Neuron (in vitro differentiated cells): ENCODE data around the gene MRNIP.

Experiments used
- H2AFZ ChIP-seq: one replicate; pipeline ENCODE4 v1.6.1; 2013; ENCODE audit warnings: low read depth, mild to moderate bottlenecking, inconsistent platforms, low read length, moderate library complexity
- H3K27me3 ChIP-seq: one replicate; pipeline ENCODE4 v1.6.1; 2013; ENCODE audit warnings: low read length; ENCODE audit not compliant: insufficient read depth
- H3K36me3 ChIP-seq: one replicate; pipeline ENCODE4 v1.6.1; 2013; ENCODE audit warnings: low read length; ENCODE audit not compliant: insufficient read depth
- H3K4me1 ChIP-seq: one replicate; pipeline ENCODE4 v1.6.1; 2013; ENCODE audit warnings: low read length; ENCODE audit not compliant: insufficient read depth
- H3K4me3 ChIP-seq: 2 replicates; pipeline ENCODE4 v1.5.1; 2013; ENCODE audit warnings: mild to moderate bottlenecking, low read length, moderate library complexity
- H3K9me3 ChIP-seq: one replicate; pipeline ENCODE4 v1.6.1; 2013; ENCODE audit warnings: low read length

MRNIP gene

GRCh38 chr5:179895861-179896260 is 37.2 kb upstream of the MRNIP start:
- Histone ChIP-seq H3K36me3 (peaks cover 79% of the 10 kb centered on the region), H2AFZ (no peak overlapping the region), H3K9me3 (no peaks in the 10 kb centered on the region), H3K4me1 (no peaks in the 10 kb centered on the region), H3K27me3 (no peaks in the 10 kb centered on the region), H3K4me3 (no peak overlapping the region)

- H3K9me3 ChIP-seq: no peaks in the 10 kb centered on the region
- no peaks in the 10 kb centered on the region for H3K4me1 ChIP-seq
- H3K36me3 ChIP-seq: peaks cover 81% of the 10 kb centered on the region
Measured at GRCh38 chr5:179893958-179894895, 35.6 kb upstream of the MRNIP start.

GRCh38 chr5:179893076-179893957 is 34.7 kb upstream of the MRNIP start:
- no peak overlapping the region for H2AFZ ChIP-seq
- peaks cover 80% of the 10 kb centered on the region for H3K36me3 ChIP-seq

More at GRCh38 chr5:179893958-179894895, 35.6 kb upstream of the MRNIP start:
- H2AFZ ChIP-seq: no peak overlapping the region
- no peak overlapping the region for H3K4me3 ChIP-seq
- no peaks in the 10 kb centered on the region for H3K27me3 ChIP-seq

GRCh38 chr5:179892255-179892654 is 33.6 kb upstream of the MRNIP start:
- Histone ChIP-seq H3K9me3 (no peaks in the 10 kb centered on the region), H3K4me1 (no peaks in the 10 kb centered on the region), H3K27me3 (no peaks in the 10 kb centered on the region), H3K36me3 (peaks cover 82% of the 10 kb centered on the region), H2AFZ (no peak overlapping the region), H3K4me3 (no peak overlapping the region)

More at GRCh38 chr5:179893076-179893957, 34.7 kb upstream of the MRNIP start:
- H3K4me3 ChIP-seq: no peak overlapping the region
- no peaks in the 10 kb centered on the region for H3K4me1 ChIP-seq
- H3K9me3 ChIP-seq: no peaks in the 10 kb centered on the region
- H3K27me3 ChIP-seq: no peaks in the 10 kb centered on the region

- Histone ChIP-seq H3K36me3 (peaks cover 87% of the 10 kb centered on the region), H3K4me3 (no peak overlapping the region), H3K27me3 (no peaks in the 10 kb centered on the region), H3K4me1 (no peaks in the 10 kb centered on the region), H2AFZ (no peak overlapping the region), H3K9me3 (peaks cover 3% of the 10 kb centered on the region)
Measured at GRCh38 chr5:179890751-179891682, 32.4 kb upstream of the MRNIP start.

- peaks cover 85% of the 10 kb centered on the region for H3K36me3 ChIP-seq
- H3K27me3 ChIP-seq: no peaks in the 10 kb centered on the region
- no peak overlapping the region for H3K4me3 ChIP-seq
- peaks cover 6% of the 10 kb centered on the region for H3K9me3 ChIP-seq
- H3K4me1 ChIP-seq: no peaks in the 10 kb centered on the region
- H2AFZ ChIP-seq: no peak overlapping the region
Measured at GRCh38 chr5:179889885-179890284, 31.3 kb upstream of the MRNIP start.

GRCh38 chr5:179887802-179888201 is 29.2 kb upstream of the MRNIP start:
- H3K4me1 ChIP-seq: no peaks in the 10 kb centered on the region
- H3K9me3 ChIP-seq: peaks cover 18% of the 10 kb centered on the region
- H2AFZ ChIP-seq: no peak overlapping the region
- no peak overlapping the region for H3K4me3 ChIP-seq
- no peaks in the 10 kb centered on the region for H3K27me3 ChIP-seq
- H3K36me3 ChIP-seq: peaks cover 83% of the 10 kb centered on the region

- Histone ChIP-seq H3K9me3 (peaks cover 22% of the 10 kb centered on the region), H3K4me3 (no peak overlapping the region), H3K4me1 (no peaks in the 10 kb centered on the region), H3K36me3 (peaks cover 80% of the 10 kb centered on the region), H3K27me3 (no peaks in the 10 kb centered on the region), H2AFZ (no peak overlapping the region)
Measured at GRCh38 chr5:179887095-179887494, 28.5 kb upstream of the MRNIP start.

- Histone ChIP-seq H3K4me1 (no peaks in the 10 kb centered on the region), H2AFZ (no peak overlapping the region), H3K27me3 (no peaks in the 10 kb centered on the region), H3K9me3 (peaks cover 22% of the 10 kb centered on the region), H3K4me3 (no peak overlapping the region), H3K36me3 (peaks cover 72% of the 10 kb centered on the region)
Measured at GRCh38 chr5:179886190-179886911, 27.7 kb upstream of the MRNIP start.

GRCh38 chr5:179885491-179886090 is 27.0 kb upstream of the MRNIP start:
- Histone ChIP-seq H3K4me3 (no peak overlapping the region), H3K36me3 (peaks cover 65% of the 10 kb centered on the region), H3K4me1 (no peaks in the 10 kb centered on the region), H3K27me3 (no peaks in the 10 kb centered on the region), H3K9me3 (peaks cover 22% of the 10 kb centered on the region), H2AFZ (no peak overlapping the region)

GRCh38 chr5:179883163-179883562 is 24.5 kb upstream of the MRNIP start:
- peaks cover 63% of the 10 kb centered on the region for H3K36me3 ChIP-seq

More at GRCh38 chr5:179883163-179883562, 24.5 kb upstream of the MRNIP start:
- Histone ChIP-seq H3K4me3 (no peak overlapping the region), H3K4me1 (no peaks in the 10 kb centered on the region), H3K27me3 (no peaks in the 10 kb centered on the region), H3K9me3 (peaks cover 22% of the 10 kb centered on the region), H2AFZ (no peak overlapping the region)
